Adrenal gland (tissue), 12 donors: ENCODE results near the gene TOLLIP. TPM values are rescaled to one million over a fixed set of nuclear protein-coding genes. Genes with fewer than 3 reads are reported as not detected.

ENCODE experiments used
- DNase-seq, 7 donors: peaks; one replicate each; pipeline ENCODE4 v3.0.0-alpha.2; 2019 to 2020
- H3K27ac ChIP-seq, 5 donors: fragments of 200-600 bp; sonication (generic) in 4 of 5; 1 replicate in 3 of 5; 2 replicates in 2 of 5; pipeline versions ENCODE4 v1.5.1 to v1.8.0; 2016 to 2020; ENCODE audit warnings: mild to moderate bottlenecking in 1 of 5
- H3K27me3 ChIP-seq: fragments of 200-600 bp; 2 replicates; pipeline ENCODE4 v1.8.0; 2021
- H3K36me3 ChIP-seq, 2 donors: fragments of 200-600 bp; replicated peaks in 1 of 2; 1 replicate in 1 of 2; 2 replicates in 1 of 2; pipeline versions ENCODE4 v1.5.1 to v1.8.0; 2018 to 2022
- H3K4me1 ChIP-seq, 2 donors: fragments of 200-600 bp; replicated peaks in 1 of 2; 1 replicate in 1 of 2; 2 replicates in 1 of 2; pipeline versions ENCODE4 v1.5.1 to v1.8.0; 2018 to 2021
- H3K4me3 ChIP-seq, 4 donors: fragments of 200-600 bp; sonication (generic) in 3 of 4; one replicate each; pipeline ENCODE4 v1.5.1; 2016 to 2018
- H3K9me3 ChIP-seq, 3 donors: fragments of 200-600 bp; sonication (generic) in 1 of 3; replicated peaks in 1 of 3; 1 replicate in 2 of 3; 2 replicates in 1 of 3; pipeline versions ENCODE4 v1.5.1 to v1.8.0; 2016 to 2021
- POLR2A ChIP-seq, 2 donors: fragments of 450-650 bp; IDR thresholded peaks; one replicate each; pipeline ENCODE4 v1.6.1; 2017; ENCODE audit warnings: antibody characterized with exemption in 2 of 2, mild to moderate bottlenecking in 2 of 2, moderate library complexity in 1 of 2
- WGBS, 4 donors: extraction: QIAGEN DNeasy Blood & Tissue Kit in 2 of 4; methylation state at CpG; one replicate each; pipeline versions ENCODE4 v1.1.5 to v1.1.7; 2013 to 2017; 5-methylcytosine and 5-hydroxymethylcytosine counted together
- intact Hi-C, 2 donors: fragments of 100-400 bp; cut with DNase I; formaldehyde crosslinking; loops; one replicate each; pipeline versions ENCODE4 v1.14.1 to v1.15.0; 2022 to 2023
- polyA plus RNA-seq, 3 donors: library from polyadenylated mRNA; stranded (reverse); fragments of 200-250 nt in 2 of 3; fragments of 350-450 nt in 1 of 3; fragmentation: Illumina TruSeq in 1 of 3; extraction: RNeasy Lipid Tissue Mini Kit (QIAGEN cat#74804) in 1 of 3; gene quantifications; one replicate each; pipeline ENCODE4 v1.2.3, GENCODE V29; 2013 to 2014
- total RNA-seq, 9 donors: library from RNA; depleted of rRNA in 4 of 9; stranded (reverse); fragments of >200 nt in 4 of 9; fragments of 120-200 nt in 1 of 9; fragmentation: NEBNext Ultra II Directional in 1 of 9; extraction: Animal tissue kit (Norgen Biotek cat#: 25700) in 1 of 9; gene quantifications; one replicate each; pipeline versions ENCODE4 v1.1.0 to v1.2.4, GENCODE V29; 2013 to 2023
- TF ChIP-seq, protein P1 (sequence below), 6 experiments: fragments of 450-650 bp in 4 of 6; fragments of 200-600 bp in 2 of 6; sonication (generic) in 1 of 6; IDR thresholded peaks; 1 replicate in 5 of 6; 2 replicates in 1 of 6; pipeline versions ENCODE4 v1.5.1 to v1.8.0; 2016 to 2021; ENCODE audit warnings: antibody characterized with exemption in 6 of 6, mild to moderate bottlenecking in 2 of 6, moderate library complexity in 1 of 6
- donor health status: healthy with polysubstance abuse.
- donor health status: Bipolar disorder and iron deficiency.
- donor health status: DM: yes; HTN: yes; CAD: no.
- donor health status: DM: no; HTN: no; CAD: no.
- donor health status: DM: no; HTN: no; CAD: no.
- donor health status: DM: yes; HTN: yes; CAD: no.

Gene TOLLIP
- total and polyA plus RNA-seq, 12 donors: 18.9 to 84.1 (median 66.3) TPM

- 46 to 74% (median 64%) methylated on average over 11 to 23 of the region's 23 CpGs for WGBS, 4 donors
- Histone ChIP-seq H3K27me3 (peaks cover 8% of the 10 kb centered on the region), H3K4me1 (no peaks in the 10 kb centered on the region), H3K27ac (no peak overlapping the region), H3K4me3 (no peak overlapping the region), H3K36me3 (no peaks in the 10 kb centered on the region), H3K9me3 (no peaks in the 10 kb centered on the region)
- peak in 1 of 7 donors; percentile 13 for DNase-seq
- intact Hi-C loops: no loop called here
- no peak for TF ChIP-seq POLR2A (IDR thresholded peaks at IDR 0.05)
- TF ChIP-seq, protein P1, sequence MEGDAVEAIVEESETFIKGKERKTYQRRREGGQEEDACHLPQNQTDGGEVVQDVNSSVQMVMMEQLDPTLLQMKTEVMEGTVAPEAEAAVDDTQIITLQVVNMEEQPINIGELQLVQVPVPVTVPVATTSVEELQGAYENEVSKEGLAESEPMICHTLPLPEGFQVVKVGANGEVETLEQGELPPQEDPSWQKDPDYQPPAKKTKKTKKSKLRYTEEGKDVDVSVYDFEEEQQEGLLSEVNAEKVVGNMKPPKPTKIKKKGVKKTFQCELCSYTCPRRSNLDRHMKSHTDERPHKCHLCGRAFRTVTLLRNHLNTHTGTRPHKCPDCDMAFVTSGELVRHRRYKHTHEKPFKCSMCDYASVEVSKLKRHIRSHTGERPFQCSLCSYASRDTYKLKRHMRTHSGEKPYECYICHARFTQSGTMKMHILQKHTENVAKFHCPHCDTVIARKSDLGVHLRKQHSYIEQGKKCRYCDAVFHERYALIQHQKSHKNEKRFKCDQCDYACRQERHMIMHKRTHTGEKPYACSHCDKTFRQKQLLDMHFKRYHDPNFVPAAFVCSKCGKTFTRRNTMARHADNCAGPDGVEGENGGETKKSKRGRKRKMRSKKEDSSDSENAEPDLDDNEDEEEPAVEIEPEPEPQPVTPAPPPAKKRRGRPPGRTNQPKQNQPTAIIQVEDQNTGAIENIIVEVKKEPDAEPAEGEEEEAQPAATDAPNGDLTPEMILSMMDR (IDR thresholded peaks at IDR 0.05): no peak
Measured at GRCh38 chr11:1226986-1227550, 82.4 kb downstream of the TOLLIP start.

DNA sequence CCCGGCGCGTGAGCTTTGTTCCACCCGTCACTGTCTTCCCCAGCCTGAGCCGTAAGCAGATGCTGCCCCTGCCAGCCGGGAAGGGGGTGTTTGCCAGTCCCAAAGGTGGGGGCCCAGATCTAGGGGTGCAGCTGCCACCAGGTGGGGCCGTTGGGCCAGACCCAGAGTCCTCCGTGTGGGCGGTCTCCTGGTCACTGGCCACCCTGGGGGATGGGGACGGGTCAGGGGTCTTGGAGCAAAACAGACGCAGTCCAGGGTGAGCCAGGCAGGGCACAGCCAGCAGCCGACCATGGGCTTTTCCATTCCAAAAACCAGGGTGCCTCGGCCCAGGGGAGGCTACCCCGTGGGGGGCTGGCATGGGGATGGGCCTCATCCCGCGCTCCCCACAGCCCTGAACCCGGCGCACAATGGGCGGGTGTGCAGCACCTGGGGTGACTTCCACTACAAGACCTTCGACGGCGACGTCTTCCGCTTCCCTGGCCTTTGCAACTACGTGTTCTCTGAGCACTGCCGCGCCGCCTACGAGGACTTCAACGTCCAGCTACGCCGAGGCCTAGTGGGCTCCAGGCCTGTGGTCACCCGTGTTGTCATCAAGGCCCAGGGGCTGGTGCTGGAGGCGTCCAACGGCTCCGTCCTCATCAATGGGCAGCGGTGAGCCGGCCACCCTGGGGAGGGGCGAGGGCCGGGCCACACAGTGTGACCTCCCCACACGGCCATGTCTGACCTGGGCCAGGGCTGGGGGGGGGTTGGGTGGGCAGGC lies 83.0 kb downstream of the TOLLIP start:
- TF ChIP-seq, protein P1 (IDR thresholded peaks at IDR 0.05): no peak
- no peak for TF ChIP-seq POLR2A (IDR thresholded peaks at IDR 0.05)
- Histone ChIP-seq H3K4me1 (no peaks in the 10 kb centered on the region), H3K27me3 (peaks cover 8% of the 10 kb centered on the region), H3K4me3 (no peak overlapping the region), H3K9me3 (no peaks in the 10 kb centered on the region), H3K27ac (no peak overlapping the region), H3K36me3 (no peaks in the 10 kb centered on the region)
- intact Hi-C loops: no loop called here
- 72 to 85% (median 77%) methylated on average over 16 to 41 of the region's 41 CpGs for WGBS, 4 donors
- peak in 3 of 7 donors; percentile 1 to 6 (median 5) for DNase-seq

DNA sequence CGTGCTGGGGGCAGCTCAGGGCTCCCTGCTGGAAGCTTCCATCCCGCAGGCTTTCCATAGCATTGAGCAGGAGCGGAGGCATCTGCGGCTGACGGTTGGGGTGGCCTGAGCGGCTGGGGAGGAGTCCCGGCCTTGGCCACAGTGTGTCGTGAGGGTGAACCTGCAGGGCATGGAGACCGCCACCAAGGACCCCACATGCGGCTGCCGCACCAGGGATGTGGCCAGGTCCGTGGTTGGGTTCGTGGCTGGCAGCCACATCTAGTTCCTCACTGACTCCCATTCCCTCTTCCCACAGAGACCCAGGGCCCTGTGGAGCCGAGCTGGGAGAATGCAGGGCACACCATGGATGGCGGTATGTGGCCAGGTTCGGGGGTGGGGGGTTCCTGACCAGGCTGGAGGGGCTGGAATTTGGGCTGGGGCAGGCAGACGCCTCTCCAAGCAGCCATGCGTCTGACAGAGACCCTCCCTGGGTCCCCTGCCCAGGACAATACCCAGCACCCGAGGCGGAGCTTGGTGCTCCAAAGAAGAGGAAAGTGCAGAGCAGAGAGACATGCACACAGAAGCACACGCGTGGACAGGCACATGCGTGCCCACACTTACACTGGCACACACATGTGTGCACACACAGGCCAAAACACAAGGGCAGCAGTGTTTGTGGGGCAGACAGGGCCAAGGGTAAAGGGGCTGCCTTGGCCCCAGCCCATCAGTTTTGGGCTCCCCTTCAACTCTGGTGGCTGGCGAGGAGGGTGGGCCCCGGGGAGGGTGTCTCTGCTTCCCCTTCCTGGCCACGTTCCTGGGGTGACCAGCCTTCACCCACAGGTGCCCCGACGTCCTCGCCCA lies 83.8 kb downstream of the TOLLIP start:
- H3K4me1 ChIP-seq: no peaks in the 10 kb centered on the region
- H3K27ac ChIP-seq: no peak overlapping the region
- H3K9me3 ChIP-seq: no peaks in the 10 kb centered on the region
- H3K36me3 ChIP-seq: no peaks in the 10 kb centered on the region
- WGBS, 4 donors: 81 to 86% (median 84%) methylated on average over 25 to 29 of the region's 29 CpGs
- H3K4me3 ChIP-seq: no peak overlapping the region
- H3K27me3 ChIP-seq: peaks cover 8% of the 10 kb centered on the region
- peak in 2 of 7 donors; percentile 0 to 4 for DNase-seq
- TF ChIP-seq POLR2A (IDR thresholded peaks at IDR 0.05): no peak
- TF ChIP-seq, protein P1 (IDR thresholded peaks at IDR 0.05): no peak
- intact Hi-C loops: no loop called here
